ENCODE results near the gene TSPAN15. TPM values are rescaled to one million over a fixed set of nuclear protein-coding genes. Genes with fewer than 3 reads are reported as not detected.

Gene TSPAN15
- polyA plus RNA-seq, 1 donor (not counting 4 experiments of a cell fraction or from before 2014, with no cell fraction given) = 2.1 TPM

- DNase-seq (ENCODE audit: low read depth, low spot score) (no peak), FAIRE-seq (no peak)
- no peak overlapping the region for H3K4me2 ChIP-seq (ENCODE audit: control insufficient read depth, extremely low read depth, insufficient read depth, low read depth, low read length)
- H3K4me3 ChIP-seq (ENCODE audit: control insufficient read depth in 2 of 3, extremely low read depth in 1 of 3, insufficient read depth in 2 of 3, low read depth in 1 of 3, low read length in 3 of 3) = no peak overlapping the region
- peaks cover 4% of the 10 kb centered on the region for H3K27me3 ChIP-seq (ENCODE audit: control insufficient read depth, extremely low read depth, insufficient read depth, low read length)
- no peak overlapping the region for H3K27ac ChIP-seq (ENCODE audit: control insufficient read depth, insufficient read depth, low read length)
- H4K20me1 ChIP-seq (ENCODE audit: control insufficient read depth, extremely low read depth, insufficient read depth, low read length) = no peaks in the 10 kb centered on the region
- TF ChIP-seq CTCF (optimal IDR thresholded peaks at IDR 0.05 in 1 of 3, IDR thresholded peaks at IDR 0.05 in 1 of 3, conservative IDR thresholded peaks at IDR 0.05 in 1 of 3; ENCODE audit: extremely low read depth in 1 of 3, insufficient read depth in 2 of 3, low read length in 3 of 3) (no peak), EZH2 (IDR thresholded peaks at IDR 0.05; ENCODE audit: low read length) (no peak)
- no peaks in the 10 kb centered on the region for H3K36me3 ChIP-seq (ENCODE audit: control insufficient read depth in 2 of 2, extremely low read depth in 1 of 2, insufficient read depth in 2 of 2, low read length in 2 of 2)
- H3K79me2 ChIP-seq (ENCODE audit: control insufficient read depth, insufficient read depth, low read length) = no peaks in the 10 kb centered on the region
- no peak overlapping the region for H3K9ac ChIP-seq (ENCODE audit: control insufficient read depth, extremely low read depth, insufficient read depth, low read length)
- peaks cover 10% of the 10 kb centered on the region for H3K4me1 ChIP-seq (ENCODE audit: control insufficient read depth, extremely low read depth, insufficient read depth, low read length)
- H2AFZ ChIP-seq (ENCODE audit: control insufficient read depth, low read length) = no peak overlapping the region
- no peaks in the 10 kb centered on the region for H3K9me1 ChIP-seq (ENCODE audit: control insufficient read depth, extremely low read depth, insufficient read depth, low read length)
- dilution Hi-C loops (cut with MboI; ENCODE audit: extremely low pct_ligation_motif_present, low sequenced_read_pairs) = no loop called here
- H3K9me3 ChIP-seq (ENCODE audit: control insufficient read depth, low read depth, low read length) = no peaks in the 10 kb centered on the region
These were observed 54.5 kb downstream of the TSPAN15 start for GRCh38 chr10:69505636-69506318.

GRCh38 chr10:69506487-69506833 is 55.2 kb downstream of the TSPAN15 start:
- Histone ChIP-seq H3K9ac (ENCODE audit: control insufficient read depth, extremely low read depth, insufficient read depth, low read length) (no peak overlapping the region), H3K36me3 (ENCODE audit: control insufficient read depth in 2 of 2, extremely low read depth in 1 of 2, insufficient read depth in 2 of 2, low read length in 2 of 2) (no peaks in the 10 kb centered on the region), H3K4me3 (ENCODE audit: control insufficient read depth in 2 of 3, extremely low read depth in 1 of 3, insufficient read depth in 2 of 3, low read depth in 1 of 3, low read length in 3 of 3) (no peak overlapping the region), H2AFZ (ENCODE audit: control insufficient read depth, low read length) (no peak overlapping the region), H4K20me1 (ENCODE audit: control insufficient read depth, extremely low read depth, insufficient read depth, low read length) (no peaks in the 10 kb centered on the region), H3K4me1 (ENCODE audit: control insufficient read depth, extremely low read depth, insufficient read depth, low read length) (peaks cover 10% of the 10 kb centered on the region), H3K27me3 (ENCODE audit: control insufficient read depth, extremely low read depth, insufficient read depth, low read length) (peaks cover 4% of the 10 kb centered on the region), H3K9me3 (ENCODE audit: control insufficient read depth, low read depth, low read length) (no peaks in the 10 kb centered on the region), H3K4me2 (ENCODE audit: control insufficient read depth, extremely low read depth, insufficient read depth, low read depth, low read length) (no peak overlapping the region), H3K9me1 (ENCODE audit: control insufficient read depth, extremely low read depth, insufficient read depth, low read length) (no peaks in the 10 kb centered on the region), H3K79me2 (ENCODE audit: control insufficient read depth, insufficient read depth, low read length) (no peaks in the 10 kb centered on the region), H3K27ac (ENCODE audit: control insufficient read depth, insufficient read depth, low read length) (no peak overlapping the region)
- TF ChIP-seq CTCF (optimal IDR thresholded peaks at IDR 0.05 in 1 of 3, IDR thresholded peaks at IDR 0.05 in 1 of 3, conservative IDR thresholded peaks at IDR 0.05 in 1 of 3; ENCODE audit: extremely low read depth in 1 of 3, insufficient read depth in 2 of 3, low read length in 3 of 3) (no peak), EZH2 (IDR thresholded peaks at IDR 0.05; ENCODE audit: low read length) (no peak)
- no peak for FAIRE-seq
- no peak for DNase-seq (ENCODE audit: low read depth, low spot score)
- dilution Hi-C loops (cut with MboI; ENCODE audit: extremely low pct_ligation_motif_present, low sequenced_read_pairs) = no loop called here
